Upper lobe of left lung (tissue), 6 donors: Measurements from ENCODE around the gene TAF1B. TPM values are rescaled to one million over a fixed set of nuclear protein-coding genes. Genes with fewer than 3 reads are reported as not detected.

ENCODE experiments used
- ATAC-seq, 2 donors: fragments of 200-7000 bp; cut with Tn5 transposase; one replicate each; pipeline ENCODE4 v1.9.1; 2022; ENCODE audit warnings: mild to moderate bottlenecking in 2 of 2, moderate library complexity in 2 of 2; ENCODE audit not compliant: low FRiP score in 2 of 2
- DNase-seq, 2 donors: peaks; one replicate each; pipeline ENCODE4 v3.0.0-alpha.2; 2019 to 2020
- H3K27ac ChIP-seq, 4 donors: fragments of 200-600 bp; sonication (generic); one replicate each; pipeline ENCODE4 v1.5.1; 2016 to 2019
- H3K27me3 ChIP-seq, 4 donors: fragments of 200-600 bp; sonication (generic); one replicate each; pipeline ENCODE4 v1.5.1; 2017 to 2019
- H3K36me3 ChIP-seq, 4 donors: fragments of 200-600 bp; sonication (generic); one replicate each; pipeline ENCODE4 v1.5.1; 2016 to 2019
- H3K4me1 ChIP-seq, 4 donors: fragments of 200-600 bp; sonication (generic); one replicate each; pipeline ENCODE4 v1.5.1; 2018 to 2019
- H3K4me3 ChIP-seq, 4 donors: fragments of 200-600 bp; sonication (generic); one replicate each; pipeline ENCODE4 v1.5.1; 2017 to 2019; ENCODE audit warnings: mild to moderate bottlenecking in 2 of 4, moderate library complexity in 1 of 4
- H3K9me3 ChIP-seq, 4 donors: fragments of 200-600 bp; sonication (generic); one replicate each; pipeline ENCODE4 v1.5.1; 2018 to 2019
- CTCF ChIP-seq, 6 experiments: fragments of 450-650 bp in 4 of 6; fragments of 200-600 bp in 2 of 6; sonication (generic) in 2 of 6; IDR thresholded peaks; one replicate each; pipeline ENCODE4 v1.5.1; 2016 to 2019; ENCODE audit warnings: antibody characterized with exemption in 6 of 6
- EP300 ChIP-seq, 4 donors: sonication (generic); formaldehyde crosslinking; IDR thresholded peaks; one replicate each; pipeline ENCODE4 v1.5.1; 2017; ENCODE audit warnings: antibody characterized with exemption in 4 of 4, control low read depth in 2 of 4
- POLR2A ChIP-seq, 4 donors: fragments of 450-650 bp; IDR thresholded peaks; one replicate each; pipeline ENCODE4 v1.5.1; 2016 to 2017; ENCODE audit warnings: antibody characterized with exemption in 4 of 4, mild to moderate bottlenecking in 2 of 4
- POLR2AphosphoS5 ChIP-seq, 2 donors: sonication (generic); formaldehyde crosslinking; IDR thresholded peaks; one replicate each; pipeline ENCODE4 v1.5.1; 2017; ENCODE audit warnings: antibody characterized with exemption in 2 of 2
- WGBS, 2 donors: methylation state at CpG; one replicate each; pipeline ENCODE4 v1.1.5; 2017 to 2018; 5-methylcytosine and 5-hydroxymethylcytosine counted together
- total RNA-seq, 6 donors: library from RNA; depleted of rRNA in 4 of 6; stranded (reverse); fragments of >200 nt in 4 of 6; gene quantifications; one replicate each; pipeline versions ENCODE4 v1.1.0 to v1.2.1, GENCODE V29; 2016 to 2021
- donor health status: DM: no; HTN: no; CAD: no; lungs with moderate emphysema.
- donor health status: DM: no; HTN: yes; CAD: no; lungs with severe emphysema.

The TAF1B gene
- total RNA-seq, 6 donors from 2014 or later, result 8.5 to 24.3 (median 16.7) TPM

GRCh38 chr2:9813312-9814128 lies 29.8 kb upstream of the TAF1B start:
- ATAC-seq (peak; percentile 81 to 93), DNase-seq (peak; percentile 65 to 96)
- H3K27me3 ChIP-seq, result no peaks in the 10 kb centered on the region
- TF ChIP-seq POLR2A (IDR thresholded peaks at IDR 0.05), result no peak
- TF ChIP-seq CTCF (IDR thresholded peaks at IDR 0.05), result peak; percentile 85 to 94 (median 92)
- TF ChIP-seq POLR2AphosphoS5 (IDR thresholded peaks at IDR 0.05), result no peak
- no peak for TF ChIP-seq EP300 (IDR thresholded peaks at IDR 0.05)
- no peaks in the 10 kb centered on the region for H3K9me3 ChIP-seq
- no peak overlapping the region for H3K27ac ChIP-seq
- peak overlapping the region in 2 of 4 donors; percentile 17 to 18 for H3K4me3 ChIP-seq
- no peaks in the 10 kb centered on the region for H3K36me3 ChIP-seq
- peaks cover 12 to 36% (median 18%) of the 10 kb centered on the region in 4 donors for H3K4me1 ChIP-seq
- 16 to 25% methylated on average over 4 to 23 of the region's 24 CpGs for WGBS, 2 donors

- Histone ChIP-seq H3K4me3 (peak overlapping the region in 2 of 4 donors; percentile 17 to 18), H3K4me1 (peaks cover 12 to 31% (median 18%) of the 10 kb centered on the region in 4 donors), H3K27ac (no peak overlapping the region), H3K36me3 (no peaks in the 10 kb centered on the region), H3K27me3 (no peaks in the 10 kb centered on the region), H3K9me3 (no peaks in the 10 kb centered on the region)
- 60 to 72% methylated on average over 23 to 24 of the region's 24 CpGs for WGBS, 2 donors
- DNase-seq, result peak in 1 of 2 donors; percentile 50
- ATAC-seq, result no peak
- TF ChIP-seq CTCF (IDR thresholded peaks at IDR 0.05), result no peak
- TF ChIP-seq EP300 (IDR thresholded peaks at IDR 0.05), result no peak
- TF ChIP-seq POLR2A (IDR thresholded peaks at IDR 0.05), result no peak
- TF ChIP-seq POLR2AphosphoS5 (IDR thresholded peaks at IDR 0.05), result no peak
Observed at GRCh38 chr2:9814129-9814868, 29.0 kb upstream of the TAF1B start.

GRCh38 chr2:9815076-9815475 lies 28.2 kb upstream of the TAF1B start:
- 94 to 95% methylated on average over 4 of the region's 4 CpGs for WGBS, 2 donors
- TF ChIP-seq POLR2AphosphoS5 (IDR thresholded peaks at IDR 0.05), result no peak
- TF ChIP-seq CTCF (IDR thresholded peaks at IDR 0.05), result no peak
- TF ChIP-seq EP300 (IDR thresholded peaks at IDR 0.05), result no peak
- TF ChIP-seq POLR2A (IDR thresholded peaks at IDR 0.05), result no peak
- no peak overlapping the region for H3K4me3 ChIP-seq
- no peak overlapping the region for H3K27ac ChIP-seq
- no peaks in the 10 kb centered on the region for H3K9me3 ChIP-seq
- DNase-seq, result no peak
- no peak for ATAC-seq
- H3K4me1 ChIP-seq, result peaks cover 12 to 34% (median 20%) of the 10 kb centered on the region in 4 donors
- no peaks in the 10 kb centered on the region for H3K36me3 ChIP-seq
- H3K27me3 ChIP-seq, result no peaks in the 10 kb centered on the region

- TF ChIP-seq CTCF (IDR thresholded peaks at IDR 0.05), result no peak
- no peak for TF ChIP-seq POLR2A (IDR thresholded peaks at IDR 0.05)
- no peak for TF ChIP-seq EP300 (IDR thresholded peaks at IDR 0.05)
- TF ChIP-seq POLR2AphosphoS5 (IDR thresholded peaks at IDR 0.05), result no peak
- Histone ChIP-seq H3K4me3 (no peak overlapping the region), H3K27ac (no peak overlapping the region), H3K36me3 (no peaks in the 10 kb centered on the region), H3K27me3 (no peaks in the 10 kb centered on the region), H3K4me1 (peaks cover 12 to 34% (median 21%) of the 10 kb centered on the region in 4 donors), H3K9me3 (no peaks in the 10 kb centered on the region)
- WGBS, 2 donors, result 77 to 83% methylated on average over 15 to 17 of the region's 17 CpGs
- DNase-seq (peak in 1 of 2 donors; percentile 29), ATAC-seq (no peak)
Observed at GRCh38 chr2:9815844-9816279, 27.4 kb upstream of the TAF1B start.
